Measurements from ENCODE around the gene NLGN2.

DNA sequence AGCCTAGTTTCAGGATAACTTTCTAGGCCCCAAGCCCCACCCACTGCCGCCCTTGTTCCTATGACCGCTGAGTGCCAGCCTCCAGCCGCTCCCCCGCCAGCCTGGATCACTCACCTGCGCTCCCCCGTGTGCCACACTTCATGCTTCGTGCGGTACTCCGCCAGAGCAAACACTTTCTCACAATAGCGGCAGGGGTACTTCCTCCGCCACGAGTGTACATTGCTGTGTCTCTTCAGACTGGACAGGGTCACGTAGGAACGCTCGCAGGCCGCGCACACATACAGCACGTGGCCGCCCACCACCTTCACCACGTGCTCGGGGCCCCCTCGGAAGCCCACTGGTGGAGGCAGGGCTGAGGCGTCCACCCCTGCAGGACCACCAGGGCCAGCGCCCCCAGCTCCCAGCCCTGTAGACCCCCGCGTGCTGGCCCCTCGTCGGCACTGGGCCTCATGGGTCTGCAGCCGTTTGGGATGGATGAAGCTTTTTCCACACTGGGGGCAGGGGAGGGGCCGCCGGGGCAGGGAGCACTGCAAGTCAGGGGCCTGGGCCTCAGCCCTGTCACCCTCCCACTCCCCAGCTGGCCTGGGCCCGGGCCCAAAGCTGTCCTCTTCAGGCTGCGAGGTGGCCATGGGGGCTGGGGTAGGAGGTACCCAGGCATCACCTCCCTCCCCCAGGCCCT lies 58.1 kb downstream of the NLGN2 start:
- TF ChIP-seq, protein P1, sequence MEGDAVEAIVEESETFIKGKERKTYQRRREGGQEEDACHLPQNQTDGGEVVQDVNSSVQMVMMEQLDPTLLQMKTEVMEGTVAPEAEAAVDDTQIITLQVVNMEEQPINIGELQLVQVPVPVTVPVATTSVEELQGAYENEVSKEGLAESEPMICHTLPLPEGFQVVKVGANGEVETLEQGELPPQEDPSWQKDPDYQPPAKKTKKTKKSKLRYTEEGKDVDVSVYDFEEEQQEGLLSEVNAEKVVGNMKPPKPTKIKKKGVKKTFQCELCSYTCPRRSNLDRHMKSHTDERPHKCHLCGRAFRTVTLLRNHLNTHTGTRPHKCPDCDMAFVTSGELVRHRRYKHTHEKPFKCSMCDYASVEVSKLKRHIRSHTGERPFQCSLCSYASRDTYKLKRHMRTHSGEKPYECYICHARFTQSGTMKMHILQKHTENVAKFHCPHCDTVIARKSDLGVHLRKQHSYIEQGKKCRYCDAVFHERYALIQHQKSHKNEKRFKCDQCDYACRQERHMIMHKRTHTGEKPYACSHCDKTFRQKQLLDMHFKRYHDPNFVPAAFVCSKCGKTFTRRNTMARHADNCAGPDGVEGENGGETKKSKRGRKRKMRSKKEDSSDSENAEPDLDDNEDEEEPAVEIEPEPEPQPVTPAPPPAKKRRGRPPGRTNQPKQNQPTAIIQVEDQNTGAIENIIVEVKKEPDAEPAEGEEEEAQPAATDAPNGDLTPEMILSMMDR (IDR thresholded peaks at IDR 0.05; ENCODE audit: low read length) = no peak
- TF ChIP-seq EZH2 (IDR thresholded peaks at IDR 0.05; ENCODE audit: borderline replicate concordance, low read length) = no peak

All from OCI-LY1 (cell line).